ENCODE results near the gene PCGF1. TPM values are rescaled to one million over a fixed set of nuclear protein-coding genes. Genes with fewer than 3 reads are reported as not detected.

PCGF1 gene
- total and polyA plus RNA-seq, 2 experiments from 2014 or later: 10.9 to 14.2 TPM

DNA sequence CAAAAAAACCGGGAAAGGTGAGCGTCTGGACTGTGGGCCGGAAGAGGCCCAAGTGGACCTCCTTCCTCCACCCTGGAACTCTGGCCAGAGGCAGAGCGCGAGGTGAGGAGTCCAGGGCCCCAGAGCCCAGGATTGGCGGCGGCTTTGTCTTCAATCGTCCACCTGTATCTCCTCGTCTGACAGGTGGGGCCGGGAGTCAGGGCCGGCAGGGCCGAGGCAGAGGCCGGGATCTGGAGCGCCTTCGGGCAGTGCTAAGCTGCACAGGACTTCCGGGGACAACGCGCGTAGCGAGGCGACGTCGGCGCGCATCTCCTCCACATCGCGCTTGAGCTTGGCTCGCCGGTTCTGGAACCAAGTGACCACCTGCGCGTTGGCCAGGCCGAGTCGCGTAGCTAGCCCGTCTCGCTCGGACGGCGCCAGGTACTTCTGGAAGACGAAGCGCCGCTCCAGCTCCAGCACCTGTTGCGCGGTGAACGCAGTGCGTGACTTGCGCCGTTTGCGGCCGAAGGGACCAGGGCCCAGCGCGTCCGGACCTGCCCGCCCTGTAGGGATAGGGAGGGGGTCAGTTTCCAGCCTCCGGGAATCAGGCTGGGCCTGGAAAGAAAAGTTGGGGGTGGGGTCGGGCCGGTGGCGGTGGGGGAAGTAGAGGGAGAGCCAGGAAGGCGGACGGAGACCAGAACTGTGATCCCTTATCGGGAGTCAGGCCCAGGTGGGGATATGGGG is 9.6 kb downstream of the PCGF1 start:
- Histone ChIP-seq H3K36me3 (peaks cover 4% of the 10 kb centered on the region), H3K27me3 (peaks cover 81% of the 10 kb centered on the region), H3K9me3 (ENCODE audit: low read depth) (no peaks in the 10 kb centered on the region), H3K27ac (no peak overlapping the region), H3K4me1 (ENCODE audit: low read depth) (peaks cover 17% of the 10 kb centered on the region), H3K4me3 (peak overlapping the region; percentile 28)
- peak in 1 of 2 donors; percentile 27 for DNase-seq (ENCODE audit: low read depth in 1 of 2, low spot score in 1 of 2)
- TF ChIP-seq, protein P1, sequence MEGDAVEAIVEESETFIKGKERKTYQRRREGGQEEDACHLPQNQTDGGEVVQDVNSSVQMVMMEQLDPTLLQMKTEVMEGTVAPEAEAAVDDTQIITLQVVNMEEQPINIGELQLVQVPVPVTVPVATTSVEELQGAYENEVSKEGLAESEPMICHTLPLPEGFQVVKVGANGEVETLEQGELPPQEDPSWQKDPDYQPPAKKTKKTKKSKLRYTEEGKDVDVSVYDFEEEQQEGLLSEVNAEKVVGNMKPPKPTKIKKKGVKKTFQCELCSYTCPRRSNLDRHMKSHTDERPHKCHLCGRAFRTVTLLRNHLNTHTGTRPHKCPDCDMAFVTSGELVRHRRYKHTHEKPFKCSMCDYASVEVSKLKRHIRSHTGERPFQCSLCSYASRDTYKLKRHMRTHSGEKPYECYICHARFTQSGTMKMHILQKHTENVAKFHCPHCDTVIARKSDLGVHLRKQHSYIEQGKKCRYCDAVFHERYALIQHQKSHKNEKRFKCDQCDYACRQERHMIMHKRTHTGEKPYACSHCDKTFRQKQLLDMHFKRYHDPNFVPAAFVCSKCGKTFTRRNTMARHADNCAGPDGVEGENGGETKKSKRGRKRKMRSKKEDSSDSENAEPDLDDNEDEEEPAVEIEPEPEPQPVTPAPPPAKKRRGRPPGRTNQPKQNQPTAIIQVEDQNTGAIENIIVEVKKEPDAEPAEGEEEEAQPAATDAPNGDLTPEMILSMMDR (IDR thresholded peaks at IDR 0.05; ENCODE audit: low read depth, low read length): no peak

DNA sequence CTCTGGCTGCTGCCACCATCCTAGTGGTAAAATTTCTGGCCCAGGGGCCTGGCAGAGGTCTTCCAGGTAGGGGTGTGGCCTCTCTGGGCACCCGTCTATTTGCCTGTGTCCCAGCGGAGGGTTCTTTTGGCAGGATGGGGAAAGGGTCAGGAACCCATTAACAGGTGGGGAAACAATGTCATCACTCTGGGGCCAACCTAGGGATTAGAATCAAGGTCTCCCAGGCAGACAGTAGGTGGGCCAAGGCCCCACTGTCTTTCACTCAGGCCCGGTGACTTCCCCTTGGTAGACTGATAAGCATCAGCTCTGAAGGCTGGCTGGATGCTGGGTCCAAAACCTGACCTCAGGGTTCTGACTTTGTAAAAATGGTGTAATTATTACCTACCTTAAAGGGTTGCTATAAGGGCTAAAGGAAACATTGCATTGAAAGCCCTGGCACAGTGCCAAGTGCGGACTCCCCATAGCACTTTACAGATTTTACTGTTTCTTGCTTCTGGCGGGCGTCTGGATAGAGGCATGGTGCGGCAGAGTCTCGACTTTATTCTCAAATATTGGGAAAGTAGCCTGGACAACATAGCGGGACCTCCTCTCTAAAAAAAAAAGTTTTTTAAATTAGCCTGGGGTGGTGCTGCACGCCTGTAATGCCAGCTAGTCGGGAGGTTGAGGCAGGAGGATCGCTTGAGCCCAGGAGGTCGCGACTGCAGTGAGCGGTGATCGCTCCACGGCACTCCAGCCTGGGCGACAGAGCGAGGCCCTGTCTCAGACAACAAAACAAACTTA is 10.3 kb downstream of the PCGF1 start:
- peaks cover 17% of the 10 kb centered on the region for H3K4me1 ChIP-seq (ENCODE audit: low read depth)
- peaks cover 73% of the 10 kb centered on the region for H3K27me3 ChIP-seq
- TF ChIP-seq, protein P1 (IDR thresholded peaks at IDR 0.05; ENCODE audit: low read depth, low read length): no peak
- no peaks in the 10 kb centered on the region for H3K9me3 ChIP-seq (ENCODE audit: low read depth)
- H3K36me3 ChIP-seq: peaks cover 10% of the 10 kb centered on the region
- H3K4me3 ChIP-seq: no peak overlapping the region
- H3K27ac ChIP-seq: no peak overlapping the region
- no peak for DNase-seq (ENCODE audit: low read depth in 1 of 2, low spot score in 1 of 2)

DNA sequence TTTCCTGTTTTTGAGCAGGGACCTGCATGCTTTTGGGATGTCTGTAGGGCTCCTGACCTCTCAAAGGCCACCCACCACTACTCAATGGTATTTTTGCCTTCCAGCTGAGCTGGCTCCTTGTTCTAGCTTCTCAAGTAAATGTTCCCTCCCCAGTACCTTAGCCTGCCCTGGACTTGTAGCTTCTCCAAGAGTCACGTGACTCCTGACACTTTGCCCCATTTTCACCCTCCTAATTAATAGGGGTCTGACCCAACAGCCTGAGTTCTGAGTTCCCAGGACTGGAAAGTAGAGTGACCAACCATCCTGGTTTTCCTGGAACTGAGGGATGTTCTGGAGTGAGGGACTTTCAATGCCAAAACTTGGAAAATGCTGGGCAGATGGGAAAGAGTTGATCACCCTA is 12.1 kb downstream of the PCGF1 start:
- DNase-seq (ENCODE audit: low read depth in 1 of 2, low spot score in 1 of 2): no peak
- peaks cover 17% of the 10 kb centered on the region for H3K4me1 ChIP-seq (ENCODE audit: low read depth)
- TF ChIP-seq, protein P1 (IDR thresholded peaks at IDR 0.05; ENCODE audit: low read depth, low read length): no peak
- no peaks in the 10 kb centered on the region for H3K9me3 ChIP-seq (ENCODE audit: low read depth)
- no peak overlapping the region for H3K4me3 ChIP-seq
- H3K27ac ChIP-seq: no peak overlapping the region
- peaks cover 24% of the 10 kb centered on the region for H3K36me3 ChIP-seq
- peaks cover 56% of the 10 kb centered on the region for H3K27me3 ChIP-seq

DNA sequence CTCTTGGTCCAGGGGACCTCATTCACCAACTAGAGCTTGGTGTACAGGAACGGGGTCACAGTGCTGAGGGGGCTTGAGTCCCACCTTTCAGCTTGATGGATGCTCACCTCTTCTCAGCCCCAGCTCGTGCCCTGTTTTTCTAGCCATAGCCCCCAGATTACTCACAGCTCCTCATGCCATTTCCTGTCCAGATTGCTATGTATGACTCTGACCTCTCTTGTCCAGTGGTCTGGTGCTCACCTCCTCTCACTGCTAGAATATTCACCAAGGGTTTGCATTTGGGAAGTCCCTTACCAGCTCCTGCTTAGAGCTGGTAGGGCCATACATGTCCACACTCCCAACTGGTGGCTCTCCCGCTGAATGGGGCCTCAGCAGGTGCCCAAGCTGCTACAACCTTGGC is 13.9 kb downstream of the PCGF1 start:
- TF ChIP-seq, protein P1 (IDR thresholded peaks at IDR 0.05; ENCODE audit: low read depth, low read length): no peak
- Histone ChIP-seq H3K36me3 (peaks cover 24% of the 10 kb centered on the region), H3K27me3 (peaks cover 37% of the 10 kb centered on the region), H3K4me3 (no peak overlapping the region), H3K27ac (no peak overlapping the region), H3K9me3 (ENCODE audit: low read depth) (no peaks in the 10 kb centered on the region), H3K4me1 (ENCODE audit: low read depth) (peaks cover 8% of the 10 kb centered on the region)
- DNase-seq (ENCODE audit: low read depth in 1 of 2, low spot score in 1 of 2): no peak

DNA sequence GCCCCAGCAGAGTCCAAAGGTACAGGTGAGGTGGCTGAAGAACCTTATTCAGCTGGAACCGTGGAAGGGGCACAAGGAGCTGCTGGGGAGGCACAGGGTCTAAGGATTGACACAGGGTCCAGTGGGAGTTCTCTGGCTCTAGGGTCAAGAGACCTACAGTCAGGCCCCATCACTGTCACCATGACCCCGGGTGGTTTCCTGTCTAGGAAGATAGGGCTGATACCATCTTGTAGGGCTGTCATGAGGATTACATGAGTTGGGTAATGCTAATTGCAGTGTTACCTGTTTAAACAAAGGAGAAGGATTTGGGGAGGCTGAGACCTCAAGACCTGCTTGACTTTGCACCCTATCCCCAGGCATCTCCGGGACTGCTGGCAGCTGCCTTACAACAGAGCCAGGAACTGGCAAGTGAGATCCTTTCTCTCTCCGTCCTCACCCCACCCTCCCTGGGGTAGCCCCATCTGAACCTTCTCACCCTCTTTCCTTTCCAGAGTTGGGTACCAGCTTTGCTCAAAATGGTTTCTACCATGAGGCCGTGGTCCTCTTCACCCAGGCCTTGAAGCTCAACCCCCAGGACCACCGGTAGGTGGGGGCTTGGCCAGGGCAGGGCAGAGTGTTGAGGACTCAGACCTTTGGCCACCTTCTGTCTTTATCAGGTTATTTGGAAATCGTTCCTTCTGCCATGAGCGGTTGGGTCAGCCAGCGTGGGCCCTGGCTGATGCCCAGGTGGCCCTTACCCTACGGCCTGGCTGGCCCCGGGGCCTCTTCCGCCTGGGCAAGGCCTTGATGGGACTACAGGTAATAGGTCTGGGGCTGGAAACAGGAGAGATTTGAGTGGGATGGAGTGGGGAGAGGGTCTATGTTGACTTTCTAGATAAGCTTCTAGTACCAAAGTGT is 15.6 kb downstream of the PCGF1 start:
- Histone ChIP-seq H3K4me3 (no peak overlapping the region), H3K27ac (no peak overlapping the region), H3K9me3 (ENCODE audit: low read depth) (no peaks in the 10 kb centered on the region), H3K4me1 (ENCODE audit: low read depth) (no peaks in the 10 kb centered on the region), H3K36me3 (peaks cover 24% of the 10 kb centered on the region), H3K27me3 (peaks cover 20% of the 10 kb centered on the region)
- DNase-seq (ENCODE audit: low read depth in 1 of 2, low spot score in 1 of 2): no peak
- TF ChIP-seq, protein P1 (IDR thresholded peaks at IDR 0.05; ENCODE audit: low read depth, low read length): no peak
